T-cell (primary cell): ENCODE measurements around the gene STK32A. TPM values are rescaled to one million over a fixed set of nuclear protein-coding genes. Genes with fewer than 3 reads are reported as not detected.
"Not testable (repeated sequence)": the region's sequence is repeated elsewhere in the genome, so short reads cannot be mapped to it uniquely, and the experiment has no call there.

Experiments used
- ATAC-seq, 4 experiments: fragments of 200-7000 bp in 3 of 4; fragments of 150-1000 bp in 1 of 4; cut with Tn5 transposase; replicated peaks in 1 of 4; 1 replicate in 3 of 4; 2 replicates in 1 of 4; pipeline ENCODE4 v1.10.0; 2021; ENCODE audit warnings: moderate library complexity in 3 of 4, mild to moderate bottlenecking in 2 of 4, moderate number of reproducible peaks in 1 of 4
- CTCF ChIA-PET, 2 donors: fragments of 300-600 bp; sonication (Branson Sonifier 250); formaldehyde crosslinking; loops; one replicate each; lab custom pipeline; 2022; ENCODE audit warnings: antibody characterized with exemption in 2 of 2; lab: Charles Lee
- POLR2A ChIA-PET, 2 donors: fragments of 300-600 bp; sonication (Branson Sonifier 250); formaldehyde crosslinking; loops; one replicate each; lab custom pipeline; 2022; ENCODE audit warnings: antibody characterized with exemption in 2 of 2; lab: Charles Lee
- DNase-seq, 35 experiments: peaks; one replicate each; pipeline versions ENCODE4 v3.0.0 to v3.0.0-alpha.2; 2013 to 2023
- H3K27ac ChIP-seq: one replicate; pipeline ENCODE4 v1.5.1; 2013; ENCODE audit warnings: low read length
- H3K27me3 ChIP-seq, 2 experiments: replicated peaks in 1 of 2; 1 replicate in 1 of 2; 2 replicates in 1 of 2; pipeline versions ENCODE4 v1.6.1 to v1.7.0; 2013; ENCODE audit warnings: low read length in 1 of 2, mixed read lengths in 1 of 2; ENCODE audit not compliant: control insufficient read depth in 2 of 2, insufficient read depth in 2 of 2; ENCODE audit errors: extremely low read depth in 1 of 2
- H3K36me3 ChIP-seq, 2 donors: 1 replicate in 1 of 2; 2 replicates in 1 of 2; pipeline versions ENCODE4 v1.6.1 to v1.7.0; 2013; ENCODE audit warnings: low read length in 1 of 2; ENCODE audit not compliant: control insufficient read depth in 2 of 2, insufficient read depth in 1 of 2; ENCODE audit errors: extremely low read depth in 1 of 2
- H3K4me1 ChIP-seq, 2 experiments: 1 replicate in 1 of 2; 2 replicates in 1 of 2; pipeline versions ENCODE4 v1.6.1 to v1.7.0; 2013; ENCODE audit warnings: low read length in 2 of 2, mixed read lengths in 1 of 2; ENCODE audit not compliant: insufficient read depth in 2 of 2, control insufficient read depth in 1 of 2; ENCODE audit errors: extremely low read depth in 1 of 2
- H3K4me3 ChIP-seq, 2 donors: 1 replicate in 1 of 2; 2 replicates in 1 of 2; pipeline versions ENCODE4 v1.5.1 to v1.7.0; 2013; ENCODE audit warnings: mild to moderate bottlenecking in 2 of 2, low read length in 1 of 2, moderate library complexity in 1 of 2; ENCODE audit not compliant: control insufficient read depth in 1 of 2; ENCODE audit errors: extremely low read depth in 1 of 2
- H3K9me3 ChIP-seq: 2 replicates; pipeline ENCODE4 v1.7.0; 2013
- H3K27ac Mint-ChIP-seq, 2 donors: one replicate each; pipeline ENCODE4 v1.8.0; 2020 to 2021; ENCODE audit warnings: mild to moderate bottlenecking in 2 of 2, mixed read lengths in 2 of 2
- H3K27me3 Mint-ChIP-seq, 2 donors: one replicate each; pipeline ENCODE4 v1.8.0; 2021 to 2022; ENCODE audit warnings: mixed read lengths in 2 of 2
- H3K36me3 Mint-ChIP-seq: one replicate; pipeline ENCODE4 v1.8.0; 2021; ENCODE audit warnings: mixed read lengths
- H3K4me1 Mint-ChIP-seq, 3 donors: one replicate each; pipeline ENCODE4 v1.8.0; 2020 to 2022; ENCODE audit warnings: mixed read lengths in 3 of 3, mild to moderate bottlenecking in 1 of 3
- H3K4me3 Mint-ChIP-seq, 3 donors: one replicate each; pipeline ENCODE4 v1.8.0; 2020 to 2022; ENCODE audit warnings: mild to moderate bottlenecking in 3 of 3, mixed read lengths in 3 of 3, moderate library complexity in 3 of 3
- H3K9me3 Mint-ChIP-seq, 3 donors: one replicate each; pipeline ENCODE4 v1.8.0; 2020 to 2022; ENCODE audit warnings: mixed read lengths in 3 of 3
- WGBS: methylation state at CpG from one replicate; pipeline ENCODE4 v1.1.5; 2013; ENCODE audit warnings: missing lambda C conversion rate; ENCODE audit not compliant: insufficient coverage; 5-methylcytosine and 5-hydroxymethylcytosine counted together
- total RNA-seq, 35 experiments: library from RNA in 6 of 35; stranded (reverse) in 6 of 35; fragments of 120-200 nt in 1 of 35; gene quantifications; one replicate each; pipeline versions ENCODE4 v1.2.1 to v1.2.4 and lab custom pipeline; 2013 to 2026

Gene STK32A
- total RNA-seq, 5 donors from 2014 or later (not counting 1 experiment from before 2014, with no cell fraction given) = not detected

- Mint-ChIP-seq H3K4me3 (no peak overlapping the region), H3K9me3 (peaks cover 0 to 8% (median 3%) of the 10 kb centered on the region in 3 donors), H3K4me1 (peaks cover 0 to 5% (median 0%) of the 10 kb centered on the region in 3 donors), H3K27me3 (no peaks in the 10 kb centered on the region), H3K27ac (no peak overlapping the region), H3K36me3 (no peaks in the 10 kb centered on the region)
- Histone ChIP-seq H3K27ac (no peak overlapping the region), H3K27me3 (no peaks in the 10 kb centered on the region), H3K9me3 (no peaks in the 10 kb centered on the region), H3K4me1 (no peaks in the 10 kb centered on the region), H3K4me3 (no peak overlapping the region), H3K36me3 (no peaks in the 10 kb centered on the region)
- ChIA-PET CTCF (no interaction called here), POLR2A (interaction anchor here in 1 of 2 donors (0.7 kb wide), 1 partner anchor 27 kb away, joined by 4 read pairs; no protein-coding TSS in a partner anchor)
- ATAC-seq = no peak
- 10% methylated on average over 1 of the region's 4 CpGs for WGBS
- DNase-seq = no peak
These were observed 126.8 kb downstream of the STK32A start for GRCh38 chr5:147361441-147362175.

DNA sequence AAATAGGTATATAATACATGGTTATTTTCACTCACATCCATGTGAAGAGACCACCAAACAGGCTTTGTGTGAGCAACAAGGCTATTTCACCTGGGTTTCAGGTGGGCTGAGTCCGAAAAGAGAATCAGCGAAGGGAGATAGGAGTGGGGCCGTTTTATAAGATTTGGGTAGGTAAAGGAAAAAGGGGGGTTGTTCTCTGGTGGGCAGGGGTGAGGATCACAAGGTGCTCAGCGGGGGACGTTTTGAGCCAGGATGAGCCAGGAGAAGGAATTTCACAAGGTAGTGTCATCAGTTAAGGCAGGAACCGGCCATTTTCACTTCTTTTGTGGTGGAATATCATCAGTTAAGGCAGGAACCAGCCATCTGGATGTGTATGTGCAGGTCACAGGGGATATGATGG is 132.6 kb downstream of the STK32A start:
- H3K4me1 Mint-ChIP-seq, DNase-seq, CTCF ChIA-PET, H3K27ac ChIP-seq, H3K4me3 Mint-ChIP-seq, POLR2A ChIA-PET, H3K27ac Mint-ChIP-seq, H3K36me3 Mint-ChIP-seq, H3K27me3 ChIP-seq, H3K4me1 ChIP-seq, H3K4me3 ChIP-seq, ATAC-seq, H3K36me3 ChIP-seq, H3K9me3 ChIP-seq: not testable (repeated sequence)
- WGBS = 91% methylated on average over 5 of the region's 6 CpGs
- Mint-ChIP-seq H3K9me3 (peaks cover 0 to 13% (median 3%) of the 10 kb centered on the region in 3 donors), H3K27me3 (peaks cover 0 to 11% of the 10 kb centered on the region in 2 donors)

- no peak overlapping the region for H3K27ac ChIP-seq
- no peaks in the 10 kb centered on the region for H3K27me3 ChIP-seq
- POLR2A ChIA-PET = no interaction called here
- peaks cover 0 to 5% (median 0%) of the 10 kb centered on the region in 3 donors for H3K4me1 Mint-ChIP-seq
- H3K9me3 ChIP-seq = no peaks in the 10 kb centered on the region
- peaks cover 0 to 11% of the 10 kb centered on the region in 2 donors for H3K27me3 Mint-ChIP-seq
- H3K36me3 ChIP-seq = no peaks in the 10 kb centered on the region
- CTCF ChIA-PET = interaction anchor here in 1 of 2 donors (0.5 to 1.2 kb wide), 3 partner anchors 181 to 1387 kb away, joined by 3 to 8 read pairs (median 4); no protein-coding TSS in a partner anchor
- no CpG with 5 or more reads among the region's 2 CpGs for WGBS
- no peaks in the 10 kb centered on the region for H3K4me1 ChIP-seq
- H3K36me3 Mint-ChIP-seq = no peaks in the 10 kb centered on the region
- DNase-seq (no peak), ATAC-seq (no peak)
- no peak overlapping the region for H3K4me3 ChIP-seq
- H3K9me3 Mint-ChIP-seq = peaks cover 0 to 9% (median 2%) of the 10 kb centered on the region in 3 donors
- H3K4me3 Mint-ChIP-seq = no peak overlapping the region
- H3K27ac Mint-ChIP-seq = no peak overlapping the region
These were observed 135.0 kb downstream of the STK32A start for GRCh38 chr5:147369742-147370374.

GRCh38 chr5:147371290-147371689 is 136.5 kb downstream of the STK32A start:
- H3K4me3 Mint-ChIP-seq = no peak overlapping the region
- ATAC-seq (no peak), DNase-seq (no peak)
- Histone ChIP-seq H3K9me3 (no peaks in the 10 kb centered on the region), H3K27me3 (no peaks in the 10 kb centered on the region), H3K4me3 (no peak overlapping the region), H3K4me1 (no peaks in the 10 kb centered on the region), H3K36me3 (no peaks in the 10 kb centered on the region), H3K27ac (no peak overlapping the region)
- POLR2A ChIA-PET = no interaction called here
- H3K4me1 Mint-ChIP-seq = peaks cover 0 to 3% (median 0%) of the 10 kb centered on the region in 3 donors
- no peak overlapping the region for H3K27ac Mint-ChIP-seq
- peaks cover 0 to 5% (median 2%) of the 10 kb centered on the region in 3 donors for H3K9me3 Mint-ChIP-seq
- CTCF ChIA-PET = no interaction called here
- peaks cover 0 to 11% of the 10 kb centered on the region in 2 donors for H3K27me3 Mint-ChIP-seq
- H3K36me3 Mint-ChIP-seq = no peaks in the 10 kb centered on the region

- CTCF ChIA-PET = no interaction called here
- no peaks in the 10 kb centered on the region for H3K4me1 ChIP-seq
- Mint-ChIP-seq H3K36me3 (no peaks in the 10 kb centered on the region), H3K27me3 (peaks cover 0 to 11% of the 10 kb centered on the region in 2 donors), H3K27ac (no peak overlapping the region), H3K9me3 (peaks cover 0 to 5% (median 2%) of the 10 kb centered on the region in 3 donors), H3K4me3 (no peak overlapping the region), H3K4me1 (no peaks in the 10 kb centered on the region)
- no peak overlapping the region for H3K4me3 ChIP-seq
- H3K27ac ChIP-seq = no peak overlapping the region
- H3K27me3 ChIP-seq = no peaks in the 10 kb centered on the region
- POLR2A ChIA-PET = no interaction called here
- DNase-seq (no peak), ATAC-seq (no peak)
- no peaks in the 10 kb centered on the region for H3K36me3 ChIP-seq
- no CpG with 5 or more reads among the region's 1 CpG for WGBS
- no peaks in the 10 kb centered on the region for H3K9me3 ChIP-seq
These were observed 137.4 kb downstream of the STK32A start for GRCh38 chr5:147372191-147372590.

- Histone ChIP-seq H3K36me3 (no peaks in the 10 kb centered on the region), H3K27me3 (no peaks in the 10 kb centered on the region), H3K4me1 (no peaks in the 10 kb centered on the region), H3K9me3 (no peaks in the 10 kb centered on the region), H3K27ac (no peak overlapping the region), H3K4me3 (no peak overlapping the region)
- H3K27ac Mint-ChIP-seq = no peak overlapping the region
- no peak overlapping the region for H3K4me3 Mint-ChIP-seq
- no peak for ATAC-seq
- peaks cover 0 to 6% (median 2%) of the 10 kb centered on the region in 3 donors for H3K9me3 Mint-ChIP-seq
- H3K36me3 Mint-ChIP-seq = no peaks in the 10 kb centered on the region
- 20% methylated on average over 1 of the region's 3 CpGs for WGBS
- no peaks in the 10 kb centered on the region for H3K4me1 Mint-ChIP-seq
- CTCF ChIA-PET = interaction anchor here (0.5 to 0.7 kb wide), 3 partner anchors 20 to 156 kb away, joined by 3 to 5 read pairs (median 4); no protein-coding TSS in a partner anchor
- H3K27me3 Mint-ChIP-seq = peaks cover 0 to 11% of the 10 kb centered on the region in 2 donors
- POLR2A ChIA-PET = no interaction called here
- no peak for DNase-seq
These were observed 138.5 kb downstream of the STK32A start for GRCh38 chr5:147373328-147373727.
